Heart left ventricle (tissue), 16 donors: Measurements from ENCODE around the gene MRC2. TPM values are rescaled to one million over a fixed set of nuclear protein-coding genes. Genes with fewer than 3 reads are reported as not detected.
A peak's percentile ranks its signal among the peaks of the same experiment; 100 is the strongest.

Source experiments
- ATAC-seq, 4 donors: fragments of 200-7000 bp; cut with Tn5 transposase; one replicate each; pipeline ENCODE4 v1.9.1; 2020 to 2022; ENCODE audit warnings: moderate library complexity in 4 of 4, mild to moderate bottlenecking in 3 of 4, moderate number of reproducible peaks in 1 of 4
- DNase-seq, 5 donors: peaks; one replicate each; pipeline ENCODE4 v3.0.0-alpha.2; 2020
- H3K27ac ChIP-seq, 12 donors: fragments of 200-600 bp; sonication (generic) in 4 of 12; one replicate each; pipeline versions ENCODE4 v1.5.0 to v1.8.0; 2016 to 2022; ENCODE audit warnings: mild to moderate bottlenecking in 2 of 12
- H3K27me3 ChIP-seq, 9 donors: fragments of 200-600 bp; sonication (generic) in 2 of 9; one replicate each; pipeline versions ENCODE4 v1.5.1 to v1.8.0; 2016 to 2022; ENCODE audit warnings: mild to moderate bottlenecking in 3 of 9
- H3K36me3 ChIP-seq, 9 donors: fragments of 200-600 bp; sonication (generic) in 2 of 9; one replicate each; pipeline versions ENCODE4 v1.5.0 to v1.8.0; 2018 to 2022; ENCODE audit warnings: mild to moderate bottlenecking in 2 of 9
- H3K4me1 ChIP-seq, 12 donors: fragments of 200-600 bp; sonication (generic) in 4 of 12; one replicate each; pipeline versions ENCODE4 v1.5.0 to v1.8.0; 2016 to 2022; ENCODE audit warnings: mild to moderate bottlenecking in 3 of 12
- H3K4me3 ChIP-seq, 12 donors: fragments of 200-600 bp; sonication (generic) in 4 of 12; one replicate each; pipeline versions ENCODE4 v1.5.0 to v1.8.0; 2017 to 2022; ENCODE audit warnings: mild to moderate bottlenecking in 9 of 12, moderate library complexity in 4 of 12
- H3K9me3 ChIP-seq, 12 donors: fragments of 200-600 bp; sonication (generic) in 4 of 12; one replicate each; pipeline versions ENCODE4 v1.5.0 to v1.8.0; 2016 to 2022; ENCODE audit warnings: mild to moderate bottlenecking in 1 of 12
- POLR2A ChIP-seq, 2 donors: fragments of 450-650 bp; IDR thresholded peaks; one replicate each; pipeline ENCODE4 v1.6.1; 2017; ENCODE audit warnings: antibody characterized with exemption in 2 of 2, mild to moderate bottlenecking in 2 of 2, moderate library complexity in 2 of 2
- WGBS, 4 donors: extraction: QIAGEN DNeasy Blood & Tissue Kit in 2 of 4; methylation state at CpG; one replicate each; pipeline versions ENCODE4 v1.1.5 to v1.1.7; 2013 to 2018; 5-methylcytosine and 5-hydroxymethylcytosine counted together
- intact Hi-C, 10 donors: fragments of 100-400 bp; cut with DNase I; formaldehyde crosslinking; loops; one replicate each; pipeline versions ENCODE4 v1.11.1 to v1.14.2; 2022
- polyA plus RNA-seq, 2 donors: library from polyadenylated mRNA; stranded (reverse); fragments of 200-250 nt; gene quantifications; one replicate each; pipeline ENCODE4 v1.2.3, GENCODE V29; 2013
- total RNA-seq, 9 donors: library from RNA; depleted of rRNA in 2 of 9; stranded (reverse); fragments of >200 nt in 2 of 9; fragmentation: NEBNext Ultra II Directional in 3 of 9; extraction: Animal tissue kit (Norgen Biotek cat#: 25700) in 3 of 9; gene quantifications; one replicate each; pipeline versions ENCODE4 v1.1.0 to v1.2.4, GENCODE V29; 2016 to 2023
- TF ChIP-seq, protein P1 (sequence below), 12 donors: fragments of 200-600 bp; sonication (generic) in 4 of 12; IDR thresholded peaks; one replicate each; pipeline versions ENCODE4 v1.5.0 to v1.8.0; 2018 to 2022; ENCODE audit warnings: antibody characterized with exemption in 12 of 12, mild to moderate bottlenecking in 5 of 12
- donor health status: ischemic (EF 13 %, LVEDD 7.1; RV severe dilation, severe dysfunction).
- donor health status: healthy with polysubstance abuse.
- donor health status: DM: no; HTN: yes; CAD: no.
- donor health status: DM: no; HTN: no; CAD: no.
- donor health status: ischemic (EF 25% LVEDD 6.9; RV normal size, moderate dysfunction).
- donor health status: ischemic (EF 25% LVEDD 5.7; RV mildly dilated, moderate dysfunction).
- donor health status: healthy.
- donor health status: DM: yes; HTN: yes; CAD: no.
- donor health status: ischemic (EF 35%, LVEDD 5.7; RV mildly dilated, moderate dysfunction).
- donor health status: nonischemic (EF 11% LVEDD 7.7; RV severe dilation, severe dysfunction).
- donor health status: DM: yes; HTN: yes; CAD: no.
- donor health status: PGD.
- donor health status: ischemic (EF 29% LVEDD 5.4; RV normal size, mild dysfunction).
- donor health status: nonischemic (EF 23%, LVEDD 6.1; RV moderate dilation, normal function).

The MRC2 gene
- total and polyA plus RNA-seq, 11 donors: 13.1 to 50.8 (median 21.0) TPM

GRCh38 chr17:62625184-62625869, 2.1 kb upstream of the MRC2 start:
- DNase-seq (no peak), ATAC-seq (no peak)
- H3K36me3 ChIP-seq: peaks cover 0 to 8% (median 0%) of the 10 kb centered on the region in 9 donors
- intact Hi-C loops: no loop called here
- no peak overlapping the region for H3K27ac ChIP-seq
- no peaks in the 10 kb centered on the region for H3K9me3 ChIP-seq
- peaks cover 0 to 31% (median 9%) of the 10 kb centered on the region in 9 donors for H3K27me3 ChIP-seq
- H3K4me3 ChIP-seq: no peak overlapping the region
- peaks cover 0 to 30% (median 12%) of the 10 kb centered on the region in 12 donors for H3K4me1 ChIP-seq
- TF ChIP-seq, protein P1, sequence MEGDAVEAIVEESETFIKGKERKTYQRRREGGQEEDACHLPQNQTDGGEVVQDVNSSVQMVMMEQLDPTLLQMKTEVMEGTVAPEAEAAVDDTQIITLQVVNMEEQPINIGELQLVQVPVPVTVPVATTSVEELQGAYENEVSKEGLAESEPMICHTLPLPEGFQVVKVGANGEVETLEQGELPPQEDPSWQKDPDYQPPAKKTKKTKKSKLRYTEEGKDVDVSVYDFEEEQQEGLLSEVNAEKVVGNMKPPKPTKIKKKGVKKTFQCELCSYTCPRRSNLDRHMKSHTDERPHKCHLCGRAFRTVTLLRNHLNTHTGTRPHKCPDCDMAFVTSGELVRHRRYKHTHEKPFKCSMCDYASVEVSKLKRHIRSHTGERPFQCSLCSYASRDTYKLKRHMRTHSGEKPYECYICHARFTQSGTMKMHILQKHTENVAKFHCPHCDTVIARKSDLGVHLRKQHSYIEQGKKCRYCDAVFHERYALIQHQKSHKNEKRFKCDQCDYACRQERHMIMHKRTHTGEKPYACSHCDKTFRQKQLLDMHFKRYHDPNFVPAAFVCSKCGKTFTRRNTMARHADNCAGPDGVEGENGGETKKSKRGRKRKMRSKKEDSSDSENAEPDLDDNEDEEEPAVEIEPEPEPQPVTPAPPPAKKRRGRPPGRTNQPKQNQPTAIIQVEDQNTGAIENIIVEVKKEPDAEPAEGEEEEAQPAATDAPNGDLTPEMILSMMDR (IDR thresholded peaks at IDR 0.05): no peak
- TF ChIP-seq POLR2A (IDR thresholded peaks at IDR 0.05): no peak
- WGBS, 4 donors: 87 to 94% (median 88%) methylated on average over 17 to 19 of the region's 19 CpGs

DNA sequence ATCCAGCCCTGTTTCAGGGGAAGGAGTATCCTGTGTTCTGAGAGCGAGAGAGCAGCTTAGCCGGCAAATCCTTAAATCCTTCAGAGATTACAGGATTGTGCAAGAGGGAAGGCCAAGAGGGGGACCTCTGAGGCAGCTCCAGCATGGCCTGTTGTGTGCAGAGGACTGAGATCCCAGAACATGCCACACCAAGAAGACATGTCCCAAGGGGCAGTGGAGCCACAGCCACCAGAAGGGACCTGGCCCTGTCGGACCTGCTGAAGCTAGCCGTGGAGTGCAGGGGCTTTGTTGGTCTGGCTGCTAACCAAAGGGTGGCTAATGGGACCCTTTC, 1.6 kb upstream of the MRC2 start:
- no peak for TF ChIP-seq POLR2A (IDR thresholded peaks at IDR 0.05)
- TF ChIP-seq, protein P1 (IDR thresholded peaks at IDR 0.05): no peak
- peaks cover 0 to 31% (median 9%) of the 10 kb centered on the region in 9 donors for H3K27me3 ChIP-seq
- intact Hi-C loops: loop anchor here in 1 of 10 donors (2.0 kb wide), 1 partner anchor 27 kb away; no protein-coding TSS in a partner anchor
- H3K9me3 ChIP-seq: no peaks in the 10 kb centered on the region
- peak in 1 of 4 donors; percentile 7 for ATAC-seq
- WGBS, 4 donors: 59 to 81% (median 75%) methylated on average over 4 of the region's 4 CpGs
- H3K4me1 ChIP-seq: peaks cover 0 to 30% (median 13%) of the 10 kb centered on the region in 12 donors
- H3K36me3 ChIP-seq: peaks cover 0 to 8% (median 0%) of the 10 kb centered on the region in 9 donors
- peak overlapping the region in 6 of 12 donors; percentile 22 to 97 (median 92) for H3K27ac ChIP-seq
- peak in 1 of 5 donors; percentile 43 for DNase-seq
- H3K4me3 ChIP-seq: no peak overlapping the region

DNA sequence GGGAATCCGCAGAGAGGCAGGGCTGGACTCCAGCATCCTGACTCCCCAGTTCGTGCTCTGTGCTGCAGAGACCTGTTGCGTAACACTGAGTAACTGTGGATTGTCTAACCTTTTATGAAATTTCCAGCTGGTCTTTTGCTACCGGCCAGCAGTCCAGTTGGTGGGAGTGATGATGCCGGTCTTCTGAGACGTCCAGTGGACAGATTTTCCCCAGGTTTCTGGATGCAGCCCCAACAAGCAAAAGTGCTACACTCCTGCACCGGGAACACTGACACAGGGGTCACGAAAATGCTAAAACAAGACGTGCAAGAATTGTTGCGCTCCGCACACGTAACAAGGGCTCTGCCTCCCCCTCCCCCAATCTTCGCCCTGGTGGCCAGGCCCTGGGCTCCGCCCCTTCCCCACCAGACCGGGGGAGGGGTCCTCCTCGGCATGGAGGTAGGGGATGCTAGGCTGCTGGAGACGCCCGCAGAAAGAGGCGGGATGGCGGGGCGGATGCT, 701 bp upstream of the MRC2 start:
- H3K27ac ChIP-seq: peak overlapping the region; percentile 70 to 97 (median 84)
- H3K9me3 ChIP-seq: no peaks in the 10 kb centered on the region
- peaks cover 0 to 8% (median 0%) of the 10 kb centered on the region in 9 donors for H3K36me3 ChIP-seq
- WGBS, 4 donors: 11 to 32% (median 15%) methylated on average over 8 to 21 of the region's 21 CpGs
- H3K4me1 ChIP-seq: peaks cover 0 to 31% (median 13%) of the 10 kb centered on the region in 12 donors
- peak; percentile 59 to 78 (median 64) for ATAC-seq
- DNase-seq: peak in 4 of 5 donors; percentile 63 to 78 (median 74)
- intact Hi-C loops: loop anchor here in 1 of 10 donors (2.0 kb wide), 1 partner anchor 26 kb away; no protein-coding TSS in a partner anchor
- TF ChIP-seq POLR2A (IDR thresholded peaks at IDR 0.05): no peak
- TF ChIP-seq, protein P1 (IDR thresholded peaks at IDR 0.05): no peak
- peaks cover 0 to 31% (median 9%) of the 10 kb centered on the region in 9 donors for H3K27me3 ChIP-seq
- H3K4me3 ChIP-seq: peak overlapping the region; percentile 37 to 89 (median 64)
